ENCODE data around the gene YPEL4.

Gene YPEL4

DNA sequence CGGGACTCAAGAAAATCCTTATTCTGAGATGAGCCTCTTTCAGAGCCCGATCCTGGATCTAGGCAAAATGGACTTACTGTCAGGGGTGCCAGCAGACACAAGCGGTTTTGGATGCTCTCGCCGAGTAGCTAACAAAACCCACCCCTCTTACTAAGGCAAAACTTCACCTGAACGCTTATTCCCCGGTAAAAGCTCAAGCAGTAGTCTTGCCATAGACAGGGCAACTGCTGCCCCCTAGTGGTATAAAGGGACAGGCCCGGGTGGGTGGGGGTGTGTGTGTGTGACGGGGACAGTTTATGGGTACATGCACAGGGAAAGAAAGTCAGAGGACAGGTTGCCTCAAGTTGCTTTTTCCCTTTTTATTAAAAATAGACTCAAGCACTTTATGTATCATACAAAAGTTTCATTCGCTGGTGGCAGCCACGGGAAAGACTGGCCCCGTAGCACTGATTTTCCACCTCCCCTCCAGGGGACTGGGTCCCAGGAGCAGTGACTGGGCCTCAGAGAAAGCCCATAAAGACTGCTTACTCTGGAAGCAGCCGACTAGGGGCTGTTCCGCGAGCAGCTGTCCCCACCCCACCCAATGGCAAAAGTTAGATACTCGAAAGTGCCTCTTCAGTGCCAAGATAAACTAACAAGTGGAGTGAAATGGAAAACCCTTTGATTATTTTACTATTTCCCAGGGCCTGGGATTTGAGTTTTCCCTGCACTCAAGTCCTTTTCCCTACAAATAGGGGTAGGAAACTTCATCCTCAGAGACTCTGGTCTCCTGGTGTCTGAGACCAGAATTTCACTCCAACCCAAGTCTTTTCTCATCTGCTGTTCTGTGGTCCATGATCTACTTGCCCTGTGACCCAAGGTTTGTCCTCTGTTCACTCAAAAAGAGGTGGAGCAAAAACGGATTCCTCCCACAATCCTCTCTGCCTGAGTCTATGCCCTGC lies 4.7 kb downstream of the YPEL4 start:
- TF ChIP-seq, protein P1, sequence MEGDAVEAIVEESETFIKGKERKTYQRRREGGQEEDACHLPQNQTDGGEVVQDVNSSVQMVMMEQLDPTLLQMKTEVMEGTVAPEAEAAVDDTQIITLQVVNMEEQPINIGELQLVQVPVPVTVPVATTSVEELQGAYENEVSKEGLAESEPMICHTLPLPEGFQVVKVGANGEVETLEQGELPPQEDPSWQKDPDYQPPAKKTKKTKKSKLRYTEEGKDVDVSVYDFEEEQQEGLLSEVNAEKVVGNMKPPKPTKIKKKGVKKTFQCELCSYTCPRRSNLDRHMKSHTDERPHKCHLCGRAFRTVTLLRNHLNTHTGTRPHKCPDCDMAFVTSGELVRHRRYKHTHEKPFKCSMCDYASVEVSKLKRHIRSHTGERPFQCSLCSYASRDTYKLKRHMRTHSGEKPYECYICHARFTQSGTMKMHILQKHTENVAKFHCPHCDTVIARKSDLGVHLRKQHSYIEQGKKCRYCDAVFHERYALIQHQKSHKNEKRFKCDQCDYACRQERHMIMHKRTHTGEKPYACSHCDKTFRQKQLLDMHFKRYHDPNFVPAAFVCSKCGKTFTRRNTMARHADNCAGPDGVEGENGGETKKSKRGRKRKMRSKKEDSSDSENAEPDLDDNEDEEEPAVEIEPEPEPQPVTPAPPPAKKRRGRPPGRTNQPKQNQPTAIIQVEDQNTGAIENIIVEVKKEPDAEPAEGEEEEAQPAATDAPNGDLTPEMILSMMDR (IDR thresholded peaks at IDR 0.05; ENCODE audit: low read depth, low read length): peak; percentile 71
- no peak overlapping the region for H3K4me3 ChIP-seq (ENCODE audit: low read depth, low read length)

GRCh38 chr11:57643802-57644201 lies 5.9 kb downstream of the YPEL4 start:
- TF ChIP-seq, protein P1 (IDR thresholded peaks at IDR 0.05; ENCODE audit: low read depth, low read length): no peak
- H3K4me3 ChIP-seq (ENCODE audit: low read depth, low read length): no peak overlapping the region

DNA sequence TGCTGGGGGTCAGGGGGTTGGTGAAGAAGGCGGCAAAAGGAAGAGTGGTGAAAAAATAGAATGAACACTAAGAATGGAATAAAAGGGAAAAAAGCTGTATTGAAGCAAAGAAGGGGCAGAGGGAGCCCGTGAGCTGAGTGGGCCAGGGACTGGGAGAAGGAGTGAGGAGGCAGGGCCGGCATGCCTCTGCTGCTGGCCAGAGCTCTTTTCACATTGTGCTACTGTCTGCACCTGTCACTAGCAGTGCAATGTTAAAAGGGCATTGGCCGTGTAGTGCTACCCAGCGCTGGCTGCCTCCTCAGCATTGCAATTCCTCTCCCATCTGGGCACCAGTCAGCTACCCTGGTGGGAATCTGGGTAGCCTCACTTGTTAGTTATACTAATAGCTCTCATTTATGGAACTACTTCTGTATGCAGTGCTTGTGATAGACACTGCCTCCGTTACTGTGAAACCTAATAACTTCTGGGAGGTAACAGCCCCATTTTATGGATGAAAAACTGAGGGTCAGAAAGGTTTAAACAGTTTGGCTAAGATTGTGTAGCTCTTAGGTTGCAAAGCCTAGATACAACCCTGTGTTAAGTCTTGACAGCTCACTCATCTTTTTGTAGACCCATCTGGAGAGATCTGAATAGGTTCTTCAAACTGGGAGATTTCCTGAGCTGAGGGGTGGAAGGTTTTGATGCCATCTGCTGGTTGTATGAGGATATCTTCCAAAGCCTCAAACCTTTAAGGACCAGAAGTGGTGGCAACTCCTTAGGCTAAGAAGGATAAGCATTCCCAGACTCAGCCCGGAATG lies 8.5 kb downstream of the YPEL4 start:
- TF ChIP-seq, protein P1 (IDR thresholded peaks at IDR 0.05; ENCODE audit: low read depth, low read length): peak; percentile 28; the same call in 1 of the 2 replicates
- H3K4me3 ChIP-seq (ENCODE audit: low read depth, low read length): no peak overlapping the region

- TF ChIP-seq, protein P1 (IDR thresholded peaks at IDR 0.05; ENCODE audit: low read depth, low read length): no peak
- peak overlapping the region; percentile 84 for H3K4me3 ChIP-seq (ENCODE audit: low read depth, low read length)
These were observed 9.5 kb downstream of the YPEL4 start for GRCh38 chr11:57640068-57640800.

DNA sequence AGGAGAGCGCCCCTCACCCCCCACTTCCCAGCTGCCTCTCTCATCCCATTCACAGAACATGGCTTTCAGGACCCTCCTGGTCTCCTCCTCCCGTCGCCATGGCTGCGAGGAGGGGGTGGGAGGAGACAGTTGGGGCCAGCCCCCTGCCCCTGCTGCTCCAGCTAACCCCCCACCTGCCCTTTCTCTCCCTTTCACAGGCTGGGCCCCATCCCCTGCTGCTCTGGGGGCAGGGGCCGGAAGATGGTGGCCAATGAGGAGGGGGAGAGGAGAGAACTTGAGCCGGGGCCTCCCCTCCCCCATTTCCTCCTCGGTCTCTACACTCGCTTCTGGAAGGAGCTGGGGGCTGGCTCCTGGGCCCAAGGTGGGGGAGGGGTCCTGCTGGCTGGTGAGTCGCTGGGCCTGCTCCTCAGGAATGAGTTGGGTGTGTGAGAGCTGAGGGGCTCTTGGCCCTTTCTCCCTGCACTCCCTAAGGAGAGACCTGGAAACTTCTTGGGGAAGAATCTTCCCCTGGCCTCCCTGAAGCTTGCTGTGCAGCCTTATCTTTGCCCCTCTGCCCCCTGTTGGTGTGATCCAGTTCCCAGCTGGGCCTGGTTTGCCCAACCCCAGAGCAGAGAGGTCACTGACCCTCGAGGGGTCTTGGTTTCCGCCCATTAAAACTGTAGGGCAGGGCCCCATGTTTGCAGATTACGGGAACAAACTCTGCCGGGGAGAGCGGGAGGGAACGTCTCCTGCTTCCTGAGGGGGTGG lies 10.2 kb downstream of the YPEL4 start:
- TF ChIP-seq, protein P1 (IDR thresholded peaks at IDR 0.05; ENCODE audit: low read depth, low read length): no peak
- H3K4me3 ChIP-seq (ENCODE audit: low read depth, low read length): peak overlapping the region; percentile 84

DNA sequence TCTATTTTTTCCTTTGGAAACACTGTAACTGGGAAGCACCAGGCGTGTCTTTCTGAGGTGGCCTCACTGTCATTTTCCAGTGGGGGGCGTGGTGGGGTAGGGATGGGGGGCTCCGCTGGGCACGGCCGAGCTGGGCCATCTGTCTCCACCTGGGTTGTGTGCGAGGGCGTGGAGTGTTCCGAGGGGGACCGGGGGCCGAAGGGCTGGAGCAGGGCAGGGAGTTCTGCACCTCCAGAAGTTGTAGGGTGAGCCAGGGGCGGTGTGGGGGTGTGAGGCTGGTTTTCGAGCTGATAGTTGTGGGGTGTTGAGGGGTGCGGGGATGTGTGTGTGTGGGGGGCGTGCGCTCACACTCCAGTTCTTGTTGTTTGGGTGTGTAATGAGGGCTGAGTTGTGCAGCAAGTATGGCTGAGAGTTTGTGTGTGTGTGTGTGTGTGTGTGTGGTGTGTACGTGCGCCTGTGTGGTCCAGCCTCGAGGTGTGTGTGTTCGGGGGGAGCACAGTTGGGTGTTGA lies 10.8 kb downstream of the YPEL4 start:
- peak overlapping the region; percentile 84 for H3K4me3 ChIP-seq (ENCODE audit: low read depth, low read length)
- TF ChIP-seq, protein P1 (IDR thresholded peaks at IDR 0.05; ENCODE audit: low read depth, low read length): no peak
